A549 treated with AZD9567 at 1 μM for 4 hours (cell line): ENCODE results near the gene EIF2S2. TPM values are rescaled to one million over a fixed set of nuclear protein-coding genes. Genes with fewer than 3 reads are reported as not detected.

Experiments
- total RNA-seq: library from RNA; stranded (reverse); fragments of 200-300 nt; extraction: Qiagen RNA extraction; gene quantifications from 5 replicates; pipeline ENCODE4 v1.2.3, GENCODE V29; 2022; ENCODE audit not compliant: insufficient read depth

EIF2S2 gene, protein sequence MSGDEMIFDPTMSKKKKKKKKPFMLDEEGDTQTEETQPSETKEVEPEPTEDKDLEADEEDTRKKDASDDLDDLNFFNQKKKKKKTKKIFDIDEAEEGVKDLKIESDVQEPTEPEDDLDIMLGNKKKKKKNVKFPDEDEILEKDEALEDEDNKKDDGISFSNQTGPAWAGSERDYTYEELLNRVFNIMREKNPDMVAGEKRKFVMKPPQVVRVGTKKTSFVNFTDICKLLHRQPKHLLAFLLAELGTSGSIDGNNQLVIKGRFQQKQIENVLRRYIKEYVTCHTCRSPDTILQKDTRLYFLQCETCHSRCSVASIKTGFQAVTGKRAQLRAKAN
- total RNA-seq, result 90.9 to 130 TPM (median 95.5 TPM) in 5 replicates

DNA sequence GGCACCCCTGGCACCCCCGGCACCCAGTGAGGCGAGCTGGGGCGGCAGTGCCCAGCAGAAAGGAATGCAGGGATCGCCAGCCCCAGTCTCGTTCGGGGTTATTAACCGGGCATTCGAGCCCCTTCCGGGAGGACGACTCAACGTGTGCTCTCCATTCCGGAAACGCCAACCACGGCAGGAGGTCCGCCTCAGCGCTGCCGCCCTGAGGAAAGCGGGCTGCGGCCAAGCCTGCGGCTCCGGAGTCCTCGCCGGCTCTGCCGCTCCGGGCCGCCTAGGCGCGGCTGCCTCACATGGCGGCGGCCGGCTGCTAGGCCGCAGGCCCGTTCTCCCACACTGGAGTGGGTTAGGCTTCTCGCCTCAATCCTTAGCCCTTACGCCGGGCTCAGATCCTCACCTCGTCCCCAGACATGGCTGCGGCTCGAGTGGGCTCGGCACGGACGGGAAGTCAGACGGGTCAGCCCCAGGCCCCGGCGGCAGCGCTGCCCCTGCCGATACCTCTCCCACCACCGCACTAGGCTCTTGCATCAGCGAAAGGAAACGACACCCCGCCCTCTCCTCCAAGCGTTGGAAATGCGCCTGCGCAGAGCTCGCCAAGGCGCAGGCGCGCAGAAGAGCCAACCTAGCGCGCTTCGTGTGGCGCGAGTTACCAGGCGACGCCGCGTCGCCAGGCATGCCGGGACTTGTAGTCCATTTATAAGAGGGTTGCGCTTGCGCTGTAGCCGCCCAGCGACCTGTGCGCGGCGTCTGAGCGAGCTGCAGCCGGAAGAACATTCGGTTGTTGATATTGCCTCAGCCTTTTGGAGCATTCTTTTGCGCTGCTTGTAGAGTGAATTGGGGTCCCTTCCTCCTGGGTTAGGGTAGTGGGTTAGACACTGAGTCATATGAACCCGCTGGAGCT is at the start of gene EIF2S2:
TSS of gene EIF2S2 (minus strand) at position 542 of the 898 bp plus-strand sequence. CDS start at position 409, 133 bp downstream.

Other genes with a start within 250 kb of the EIF2S2 start
- gene RALY, start 118.3 kb downstream of the EIF2S2 start, total RNA-seq, result 119 to 159 TPM (median 158 TPM) in 5 replicates
- not detected in 5 replicates for gene ASIP, start 129.2 kb upstream of the EIF2S2 start, total RNA-seq
- 297 to 350 TPM (median 334 TPM) in 5 replicates for gene AHCY, start 191.1 kb upstream of the EIF2S2 start, total RNA-seq